Measurements from ENCODE around the gene ERBIN.
"Not testable (repeated sequence)": the region's sequence is repeated elsewhere in the genome, so short reads cannot be mapped to it uniquely, and the experiment has no call there.

ERBIN gene

DNA sequence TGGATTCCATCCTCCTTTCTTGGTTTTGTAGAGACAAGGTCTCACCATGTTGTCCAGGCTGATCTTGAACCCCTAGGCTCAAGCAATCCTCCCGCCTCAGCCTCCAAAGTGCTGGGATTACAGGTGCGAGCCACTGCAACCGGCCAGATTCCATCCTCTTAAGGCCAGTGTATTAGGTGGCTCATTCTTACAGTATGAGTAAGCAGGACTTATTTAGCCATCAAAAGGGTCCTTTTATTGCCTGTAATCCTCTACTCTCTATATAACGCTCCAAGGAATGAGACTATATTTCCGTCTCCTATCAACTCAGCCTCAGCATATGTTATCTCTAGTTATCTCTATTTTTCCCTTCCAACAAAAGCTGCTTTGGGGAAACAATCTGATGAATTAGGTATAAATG is 3.0 kb upstream of the ERBIN start:
- no peak for DNase-seq

GRCh38 chr5:65924366-65925043 is 1.9 kb upstream of the ERBIN start:
- DNase-seq = no peak

- peak; percentile 6 for DNase-seq
Observed at GRCh38 chr5:65925044-65925600, 1.3 kb upstream of the ERBIN start.

GRCh38 chr5:65925601-65926275 is 637 bp upstream of the ERBIN start:
- peak; percentile 9 for DNase-seq

- no peak for DNase-seq
Observed at GRCh38 chr5:65926893-65927292, 518 bp downstream of the ERBIN start.

GRCh38 chr5:65927503-65928321 is 1.3 kb downstream of the ERBIN start:
- DNase-seq = no peak

GRCh38 chr5:65928322-65928752 is 2.0 kb downstream of the ERBIN start:
- DNase-seq = no peak

GRCh38 chr5:65928860-65929259 is 2.5 kb downstream of the ERBIN start:
- no peak for DNase-seq

DNA sequence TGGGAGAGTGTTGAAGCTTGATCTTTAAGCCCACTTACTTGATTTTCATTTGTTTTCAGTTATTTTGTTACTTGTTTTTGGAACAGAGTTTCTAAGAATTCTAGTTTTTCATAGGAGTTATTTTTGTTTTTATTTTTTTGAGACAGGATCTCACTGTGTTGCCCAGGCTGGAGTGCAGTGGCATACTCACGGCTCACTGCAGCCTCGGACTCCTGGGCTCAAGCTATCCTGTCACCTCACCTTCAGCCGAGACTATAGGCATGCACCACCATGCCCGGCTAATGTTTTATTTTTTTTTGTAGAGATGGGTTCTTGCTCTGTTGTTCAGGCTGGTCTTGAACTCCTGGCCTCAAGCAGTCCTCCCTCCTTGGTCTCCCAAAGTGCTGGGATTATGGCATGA is 6.3 kb downstream of the ERBIN start:
- DNase-seq = no peak

GRCh38 chr5:65933295-65933694 is 6.9 kb downstream of the ERBIN start:
- DNase-seq = no peak

DNA sequence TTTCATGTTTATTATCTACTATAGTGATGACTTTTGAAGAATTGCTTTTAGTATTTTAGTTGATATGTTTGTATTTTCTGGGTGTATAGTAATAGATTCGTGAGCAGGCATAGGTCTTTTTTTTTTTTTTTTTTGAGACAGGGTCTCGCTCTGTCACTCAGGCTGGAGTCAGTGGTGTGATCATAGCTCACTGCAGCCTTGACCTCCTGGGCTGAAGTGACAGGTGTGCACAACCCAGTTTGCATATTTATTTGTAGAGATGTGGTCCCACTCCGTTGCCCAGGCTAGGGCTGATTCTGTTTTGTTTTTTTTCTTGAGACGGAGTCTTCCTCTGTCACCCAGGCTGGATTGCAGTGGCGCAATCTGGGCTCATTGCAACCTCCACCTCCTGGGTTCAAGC is 11.9 kb downstream of the ERBIN start:
- no peak for DNase-seq

- no peak for DNase-seq
Observed at GRCh38 chr5:65943771-65944170, 17.4 kb downstream of the ERBIN start.

- no peak for DNase-seq
Observed at GRCh38 chr5:65946198-65946745, 19.9 kb downstream of the ERBIN start.

GRCh38 chr5:65948115-65948747 is 21.9 kb downstream of the ERBIN start:
- no peak for DNase-seq

- no peak for DNase-seq
Observed at GRCh38 chr5:65951330-65951729, 25.0 kb downstream of the ERBIN start.

GRCh38 chr5:65952259-65952658 is 25.9 kb downstream of the ERBIN start:
- DNase-seq = no peak

- no peak for DNase-seq
Observed at GRCh38 chr5:65954200-65954599, 27.8 kb downstream of the ERBIN start.

GRCh38 chr5:65955746-65956145 is 29.4 kb downstream of the ERBIN start:
- no peak for DNase-seq

DNA sequence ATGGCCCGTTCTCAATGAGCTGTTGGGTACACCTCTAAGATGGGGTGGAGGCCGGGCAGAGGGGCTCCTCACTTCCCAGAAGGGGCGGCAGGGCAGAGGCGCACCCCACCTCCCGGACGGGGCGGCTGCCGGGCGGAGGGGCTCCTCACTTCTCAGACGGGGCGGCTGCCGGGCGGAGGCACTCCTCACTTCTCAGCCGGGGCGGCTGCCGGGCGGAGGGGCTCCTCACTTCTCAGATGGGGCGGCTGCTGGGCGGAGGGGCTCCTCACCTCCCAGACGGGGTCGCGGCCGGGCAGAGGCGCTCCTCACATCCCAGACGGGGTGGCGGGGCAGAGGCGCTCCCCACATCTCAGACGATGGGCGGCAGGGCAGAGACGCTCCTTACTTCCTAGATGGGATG is 31.3 kb downstream of the ERBIN start:
- DNase-seq = not testable (repeated sequence)

DNA sequence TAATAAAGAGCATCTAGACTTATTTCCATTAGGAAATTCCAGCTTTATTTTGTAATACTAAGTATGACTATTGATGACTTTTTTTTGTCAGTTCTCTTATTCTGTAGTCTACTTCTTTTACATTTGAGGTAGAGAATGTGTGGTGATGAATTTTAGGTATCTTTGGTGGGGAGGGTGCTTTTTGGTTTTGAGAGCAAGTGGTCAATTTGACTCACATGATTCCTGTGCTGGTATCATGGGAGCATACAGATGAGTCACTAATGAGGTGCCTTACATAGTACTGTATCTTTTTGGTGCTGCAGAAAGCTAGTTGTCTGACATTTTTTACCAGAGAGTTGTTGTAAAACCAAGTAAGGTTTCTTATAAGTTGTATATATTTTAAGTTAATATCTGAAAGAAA is 35.3 kb downstream of the ERBIN start:
- DNase-seq = no peak

GRCh38 chr5:65967288-65968066 is 41.1 kb downstream of the ERBIN start:
- no peak for DNase-seq

All from DMS153 (cell line).